ENCODE results near the gene DAP. TPM values are rescaled to one million over a fixed set of nuclear protein-coding genes. Genes with fewer than 3 reads are reported as not detected.
"Not testable (repeated sequence)": the region's sequence is repeated elsewhere in the genome, so short reads cannot be mapped to it uniquely, and the experiment has no call there.

The DAP gene
- total RNA-seq, 1 experiment from 2014 or later, result 138 TPM

DNA sequence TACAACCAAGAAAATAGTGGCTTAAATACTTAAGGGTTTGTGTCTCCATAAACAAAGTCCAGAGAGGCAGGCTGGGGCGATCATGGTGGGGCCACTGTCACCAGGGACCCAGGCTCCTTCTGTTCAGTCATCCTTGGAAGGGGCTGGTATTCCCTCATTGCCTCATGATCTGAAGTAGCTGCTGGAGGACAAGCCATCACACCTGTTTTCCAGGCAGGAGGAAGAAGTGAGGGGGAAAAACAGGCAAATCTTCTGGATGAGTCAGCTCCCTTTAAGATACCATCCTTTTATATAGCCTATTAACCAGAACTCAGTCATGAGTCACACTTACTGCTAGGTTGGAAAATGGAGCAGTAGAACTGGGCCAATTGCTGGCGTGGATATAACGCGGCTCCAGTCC is 92.3 kb downstream of the DAP start:
- intact Hi-C loops (cut with micrococcal nuclease; ENCODE audit: unreplicated experiment), result no loop called here
- Mint-ChIP-seq H3K4me1 (ENCODE audit: low read depth, unreplicated experiment) (no peaks in the 10 kb centered on the region), H3K27ac (ENCODE audit: unreplicated experiment) (no peak overlapping the region), H3K4me3 (ENCODE audit: low read depth, unreplicated experiment) (no peak overlapping the region), H3K36me3 (ENCODE audit: insufficient read depth, unreplicated experiment) (no peaks in the 10 kb centered on the region), H3K27me3 (ENCODE audit: unreplicated experiment) (no peaks in the 10 kb centered on the region), H3K9me3 (ENCODE audit: low read depth, unreplicated experiment) (no peaks in the 10 kb centered on the region)
- CTCF ChIA-PET, result no interaction called here
- no peak for TF ChIP-seq CTCF (IDR thresholded peaks at IDR 0.05; ENCODE audit: unreplicated experiment)
- no peak for DNase-seq
- BruUV-seq (replicated peaks), result no TSS peak

- CTCF ChIA-PET, result no interaction called here
- no TSS peak for BruUV-seq (replicated peaks)
- no peak for TF ChIP-seq CTCF (IDR thresholded peaks at IDR 0.05; ENCODE audit: unreplicated experiment)
- H3K4me3 Mint-ChIP-seq (ENCODE audit: low read depth, unreplicated experiment), result no peak overlapping the region
- DNase-seq, result no peak
- no peaks in the 10 kb centered on the region for H3K4me1 Mint-ChIP-seq (ENCODE audit: low read depth, unreplicated experiment)
- intact Hi-C loops (cut with micrococcal nuclease; ENCODE audit: unreplicated experiment), result no loop called here
- no peaks in the 10 kb centered on the region for H3K36me3 Mint-ChIP-seq (ENCODE audit: insufficient read depth, unreplicated experiment)
- peaks cover 8% of the 10 kb centered on the region for H3K27me3 Mint-ChIP-seq (ENCODE audit: unreplicated experiment)
- no peak overlapping the region for H3K27ac Mint-ChIP-seq (ENCODE audit: unreplicated experiment)
- no peaks in the 10 kb centered on the region for H3K9me3 Mint-ChIP-seq (ENCODE audit: low read depth, unreplicated experiment)
Observed at GRCh38 chr5:10667431-10668057, 93.5 kb downstream of the DAP start.

- BruUV-seq (replicated peaks), result no TSS peak
- no peaks in the 10 kb centered on the region for H3K36me3 Mint-ChIP-seq (ENCODE audit: insufficient read depth, unreplicated experiment)
Observed at GRCh38 chr5:10666531-10667299, 94.3 kb downstream of the DAP start.

GRCh38 chr5:10665799-10666198 is 95.2 kb downstream of the DAP start:
- CTCF ChIA-PET, result no interaction called here
- intact Hi-C loops (cut with micrococcal nuclease; ENCODE audit: unreplicated experiment), result no loop called here
- Mint-ChIP-seq H3K9me3 (ENCODE audit: low read depth, unreplicated experiment) (no peaks in the 10 kb centered on the region), H3K4me1 (ENCODE audit: low read depth, unreplicated experiment) (no peaks in the 10 kb centered on the region), H3K36me3 (ENCODE audit: insufficient read depth, unreplicated experiment) (no peaks in the 10 kb centered on the region), H3K27ac (ENCODE audit: unreplicated experiment) (no peak overlapping the region), H3K4me3 (ENCODE audit: low read depth, unreplicated experiment) (no peak overlapping the region), H3K27me3 (ENCODE audit: unreplicated experiment) (peaks cover 22% of the 10 kb centered on the region)
- no peak for TF ChIP-seq CTCF (IDR thresholded peaks at IDR 0.05; ENCODE audit: unreplicated experiment)
- no TSS peak for BruUV-seq (replicated peaks)
- no peak for DNase-seq

More at GRCh38 chr5:10666531-10667299, 94.3 kb downstream of the DAP start:
- Mint-ChIP-seq H3K27ac (ENCODE audit: unreplicated experiment) (no peak overlapping the region), H3K4me1 (ENCODE audit: low read depth, unreplicated experiment) (no peaks in the 10 kb centered on the region), H3K9me3 (ENCODE audit: low read depth, unreplicated experiment) (no peaks in the 10 kb centered on the region), H3K4me3 (ENCODE audit: low read depth, unreplicated experiment) (no peak overlapping the region), H3K27me3 (ENCODE audit: unreplicated experiment) (peaks cover 16% of the 10 kb centered on the region)
- CTCF ChIA-PET, result no interaction called here
- no peak for TF ChIP-seq CTCF (IDR thresholded peaks at IDR 0.05; ENCODE audit: unreplicated experiment)
- DNase-seq, result no peak
- intact Hi-C loops (cut with micrococcal nuclease; ENCODE audit: unreplicated experiment), result no loop called here

GRCh38 chr5:10664180-10664769 is 96.8 kb downstream of the DAP start:
- H3K27ac Mint-ChIP-seq (ENCODE audit: unreplicated experiment); H3K36me3 Mint-ChIP-seq (ENCODE audit: insufficient read depth, unreplicated experiment); intact Hi-C loops (cut with micrococcal nuclease; ENCODE audit: unreplicated experiment); BruUV-seq (replicated peaks); H3K9me3 Mint-ChIP-seq (ENCODE audit: low read depth, unreplicated experiment); DNase-seq; H3K4me3 Mint-ChIP-seq (ENCODE audit: low read depth, unreplicated experiment); H3K4me1 Mint-ChIP-seq (ENCODE audit: low read depth, unreplicated experiment); CTCF ChIA-PET: not testable (repeated sequence)
- peaks cover 22% of the 10 kb centered on the region for H3K27me3 Mint-ChIP-seq (ENCODE audit: unreplicated experiment)

Data from Calu3 (cell line).